A673 (cell line): ENCODE results near the gene RING1.

Experiments used
- EZH2 ChIP-seq: fragments of 200-600 bp; sonication (generic); IDR thresholded peaks from 2 replicates; pipeline ENCODE4 v1.6.1; 2017; ENCODE audit warnings: borderline replicate concordance, low read depth, mild to moderate bottlenecking, mixed read lengths, antibody characterized with exemption, low read length; ENCODE audit not compliant: poor library complexity, severe bottlenecking
- TF ChIP-seq, protein P1 (sequence below): fragments of 300-800, 200-600 bp; sonication (generic); conservative IDR thresholded peaks from 2 replicates; pipeline ENCODE4 v1.5.1; 2017; ENCODE audit warnings: low read depth, mild to moderate bottlenecking, antibody characterized with exemption, low read length, moderate library complexity, mixed read lengths

DNA sequence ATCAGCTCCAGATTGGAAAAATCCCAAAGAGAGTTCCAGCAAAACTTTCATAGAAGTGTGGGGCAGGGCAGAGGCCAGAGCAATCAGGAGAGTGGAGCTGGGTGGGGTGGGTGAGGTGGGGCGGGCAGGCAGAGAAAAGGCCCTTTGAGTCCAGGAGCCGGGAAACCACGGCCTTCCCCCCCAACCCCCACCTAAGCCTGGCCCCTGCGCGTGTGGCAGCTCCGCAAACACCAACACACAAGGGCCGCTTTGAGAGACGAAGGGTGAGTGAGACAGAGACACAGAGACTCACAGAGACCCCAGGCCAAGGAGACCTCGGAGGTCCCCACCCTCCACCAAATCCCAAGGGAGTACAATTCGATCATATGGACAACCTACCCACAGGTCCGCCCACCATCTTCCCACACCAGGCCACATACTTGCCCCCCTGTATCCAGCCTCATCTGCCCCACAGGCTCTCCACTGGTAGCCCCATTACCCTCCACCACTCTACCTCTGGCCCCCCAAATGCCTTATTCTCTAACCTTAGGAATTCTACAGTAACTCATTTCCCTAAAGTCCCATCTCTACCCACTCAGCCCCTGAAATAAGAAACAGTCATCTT is 17.7 kb upstream of the RING1 start:
- TF ChIP-seq, protein P1, sequence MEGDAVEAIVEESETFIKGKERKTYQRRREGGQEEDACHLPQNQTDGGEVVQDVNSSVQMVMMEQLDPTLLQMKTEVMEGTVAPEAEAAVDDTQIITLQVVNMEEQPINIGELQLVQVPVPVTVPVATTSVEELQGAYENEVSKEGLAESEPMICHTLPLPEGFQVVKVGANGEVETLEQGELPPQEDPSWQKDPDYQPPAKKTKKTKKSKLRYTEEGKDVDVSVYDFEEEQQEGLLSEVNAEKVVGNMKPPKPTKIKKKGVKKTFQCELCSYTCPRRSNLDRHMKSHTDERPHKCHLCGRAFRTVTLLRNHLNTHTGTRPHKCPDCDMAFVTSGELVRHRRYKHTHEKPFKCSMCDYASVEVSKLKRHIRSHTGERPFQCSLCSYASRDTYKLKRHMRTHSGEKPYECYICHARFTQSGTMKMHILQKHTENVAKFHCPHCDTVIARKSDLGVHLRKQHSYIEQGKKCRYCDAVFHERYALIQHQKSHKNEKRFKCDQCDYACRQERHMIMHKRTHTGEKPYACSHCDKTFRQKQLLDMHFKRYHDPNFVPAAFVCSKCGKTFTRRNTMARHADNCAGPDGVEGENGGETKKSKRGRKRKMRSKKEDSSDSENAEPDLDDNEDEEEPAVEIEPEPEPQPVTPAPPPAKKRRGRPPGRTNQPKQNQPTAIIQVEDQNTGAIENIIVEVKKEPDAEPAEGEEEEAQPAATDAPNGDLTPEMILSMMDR, result no peak
- no peak for TF ChIP-seq EZH2
